ENCODE measurements around the gene CHRNA7. TPM values are rescaled to one million over a fixed set of nuclear protein-coding genes. Genes with fewer than 3 reads are reported as not detected.

The CHRNA7 gene
- total RNA-seq, 1 experiment from 2014 or later, result 4.4 TPM

DNA sequence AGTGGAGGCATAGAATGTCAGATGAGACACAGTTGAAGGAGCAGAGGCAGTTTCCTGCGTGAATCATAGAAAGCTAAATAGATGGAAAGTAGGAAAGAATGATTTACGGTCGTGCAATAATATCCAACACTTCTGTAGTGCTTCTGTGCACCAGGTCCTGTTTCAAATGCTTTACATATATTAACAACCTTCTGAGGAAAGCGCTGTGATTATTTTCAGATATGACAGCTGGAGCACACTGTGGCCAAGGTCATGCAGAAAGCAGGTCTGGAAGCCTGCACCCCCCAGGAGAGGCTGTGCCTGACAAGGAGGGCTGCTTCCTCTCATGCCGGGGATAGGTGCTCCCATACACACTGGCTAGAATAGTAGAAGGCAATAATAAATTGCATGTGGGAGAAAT, 104.5 kb downstream of the CHRNA7 start:
- H2AFZ ChIP-seq (ENCODE audit: low read length), result no peak overlapping the region
- H2BK120ac ChIP-seq (ENCODE audit: low read depth, low read length, poor library complexity, severe bottlenecking), result no peak overlapping the region
- no peak overlapping the region for H4K8ac ChIP-seq (replicated peaks; ENCODE audit: insufficient read length, low read depth, low read length)
- H3K79me1 ChIP-seq (ENCODE audit: insufficient read depth, low read depth, low read length, poor library complexity, severe bottlenecking), result no peaks in the 10 kb centered on the region
- peaks cover 2 to 3% of the 10 kb centered on the region in 2 experiments; a peak in 1 of 5 replicates for H3K9me3 Mint-ChIP-seq
- H3K4me2 ChIP-seq (ENCODE audit: insufficient read depth, insufficient read length, low read length), result no peak overlapping the region
- no peak overlapping the region for H2BK20ac ChIP-seq (ENCODE audit: low read depth, low read length, poor library complexity, severe bottlenecking)
- H3K4me3 Mint-ChIP-seq, result no peak overlapping the region
- DNase-seq, result no peak
- H2BK5ac ChIP-seq (ENCODE audit: insufficient read length, low read length), result no peak overlapping the region
- H3K79me2 ChIP-seq (ENCODE audit: insufficient read depth, low read length), result no peaks in the 10 kb centered on the region
- peaks cover 0 to 4% (median 0%) of the 10 kb centered on the region in 3 experiments; a peak in 1 of 7 replicates for H3K36me3 Mint-ChIP-seq (ENCODE audit: insufficient read depth in 1 of 3, low read depth in 3 of 3)
- WGBS (ENCODE audit: extremely low coverage, insufficient read length, low lambda C conversion rate), result no CpG with 5 or more reads among the region's 5 CpGs
- no peak overlapping the region for H3K9ac ChIP-seq (ENCODE audit: extremely low read depth, insufficient read length, low read length)
- no peak overlapping the region for H4K91ac ChIP-seq (ENCODE audit: insufficient read length, low read depth, low read length)
- H3K9me3 ChIP-seq (ENCODE audit: control insufficient read depth, low read depth, low read length), result no peaks in the 10 kb centered on the region
- no peaks in the 10 kb centered on the region for H3K27me3 ChIP-seq (ENCODE audit: insufficient read depth, low read length)
- H3K4me1 Mint-ChIP-seq, result no peaks in the 10 kb centered on the region
- no peaks in the 10 kb centered on the region for H3K23me2 ChIP-seq (ENCODE audit: insufficient read length, low read depth, low read length, poor library complexity, severe bottlenecking)
- H3T11ph ChIP-seq (ENCODE audit: low read length), result no peak overlapping the region
- no peaks in the 10 kb centered on the region for H3K4me1 ChIP-seq (ENCODE audit: insufficient read depth, low read length)
- H3K4ac ChIP-seq (ENCODE audit: low read depth, low read length), result no peak overlapping the region
- TF ChIP-seq, protein P1, sequence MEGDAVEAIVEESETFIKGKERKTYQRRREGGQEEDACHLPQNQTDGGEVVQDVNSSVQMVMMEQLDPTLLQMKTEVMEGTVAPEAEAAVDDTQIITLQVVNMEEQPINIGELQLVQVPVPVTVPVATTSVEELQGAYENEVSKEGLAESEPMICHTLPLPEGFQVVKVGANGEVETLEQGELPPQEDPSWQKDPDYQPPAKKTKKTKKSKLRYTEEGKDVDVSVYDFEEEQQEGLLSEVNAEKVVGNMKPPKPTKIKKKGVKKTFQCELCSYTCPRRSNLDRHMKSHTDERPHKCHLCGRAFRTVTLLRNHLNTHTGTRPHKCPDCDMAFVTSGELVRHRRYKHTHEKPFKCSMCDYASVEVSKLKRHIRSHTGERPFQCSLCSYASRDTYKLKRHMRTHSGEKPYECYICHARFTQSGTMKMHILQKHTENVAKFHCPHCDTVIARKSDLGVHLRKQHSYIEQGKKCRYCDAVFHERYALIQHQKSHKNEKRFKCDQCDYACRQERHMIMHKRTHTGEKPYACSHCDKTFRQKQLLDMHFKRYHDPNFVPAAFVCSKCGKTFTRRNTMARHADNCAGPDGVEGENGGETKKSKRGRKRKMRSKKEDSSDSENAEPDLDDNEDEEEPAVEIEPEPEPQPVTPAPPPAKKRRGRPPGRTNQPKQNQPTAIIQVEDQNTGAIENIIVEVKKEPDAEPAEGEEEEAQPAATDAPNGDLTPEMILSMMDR (conservative IDR thresholded peaks at IDR 0.05), result no peak
- H2AK5ac ChIP-seq (ENCODE audit: insufficient read length, low read length), result no peak overlapping the region
- no peak overlapping the region; a peak in 1 of 7 replicates for H3K27ac Mint-ChIP-seq
- H3K18ac ChIP-seq (ENCODE audit: insufficient read length, low read depth, low read length), result no peak overlapping the region
- H2BK15ac ChIP-seq (ENCODE audit: low read depth, low read length), result no peak overlapping the region
- H3K27ac ChIP-seq (ENCODE audit: insufficient read length, low read depth, low read length), result no peak overlapping the region
- H4K5ac ChIP-seq (ENCODE audit: insufficient read length, low read depth, low read length), result no peak overlapping the region
- no peak overlapping the region for H2BK12ac ChIP-seq (ENCODE audit: insufficient read length, low read depth, low read length)
- no peak overlapping the region for H3K56ac ChIP-seq (ENCODE audit: insufficient read length, low read depth, low read length)
- no peaks in the 10 kb centered on the region for H3K27me3 Mint-ChIP-seq (ENCODE audit: low read depth)
- no peaks in the 10 kb centered on the region for H4K20me1 ChIP-seq (ENCODE audit: control insufficient read depth, insufficient read depth, insufficient read length)
- H3K23ac ChIP-seq (ENCODE audit: insufficient read length, low read depth, low read length), result no peak overlapping the region
- no peak overlapping the region for H3K14ac ChIP-seq (ENCODE audit: insufficient read depth, low read length)
